Head of caudate nucleus (tissue), 42 donors: ENCODE measurements around the gene ECM1.
A peak's percentile ranks its signal among the peaks of the same experiment; 100 is the strongest.

Source experiments
- DNase-seq, 42 donors: peaks; one replicate each; pipeline versions ENCODE4 v3.0.0 to v3.0.0-alpha.2; 2020 to 2021; ENCODE audit warnings: mixed read lengths in 7 of 42
- intact Hi-C: fragments of 100-400 bp; cut with DNase I; formaldehyde crosslinking; loops from one replicate; pipeline ENCODE4 v1.15.0; 2022

The ECM1 gene

DNA sequence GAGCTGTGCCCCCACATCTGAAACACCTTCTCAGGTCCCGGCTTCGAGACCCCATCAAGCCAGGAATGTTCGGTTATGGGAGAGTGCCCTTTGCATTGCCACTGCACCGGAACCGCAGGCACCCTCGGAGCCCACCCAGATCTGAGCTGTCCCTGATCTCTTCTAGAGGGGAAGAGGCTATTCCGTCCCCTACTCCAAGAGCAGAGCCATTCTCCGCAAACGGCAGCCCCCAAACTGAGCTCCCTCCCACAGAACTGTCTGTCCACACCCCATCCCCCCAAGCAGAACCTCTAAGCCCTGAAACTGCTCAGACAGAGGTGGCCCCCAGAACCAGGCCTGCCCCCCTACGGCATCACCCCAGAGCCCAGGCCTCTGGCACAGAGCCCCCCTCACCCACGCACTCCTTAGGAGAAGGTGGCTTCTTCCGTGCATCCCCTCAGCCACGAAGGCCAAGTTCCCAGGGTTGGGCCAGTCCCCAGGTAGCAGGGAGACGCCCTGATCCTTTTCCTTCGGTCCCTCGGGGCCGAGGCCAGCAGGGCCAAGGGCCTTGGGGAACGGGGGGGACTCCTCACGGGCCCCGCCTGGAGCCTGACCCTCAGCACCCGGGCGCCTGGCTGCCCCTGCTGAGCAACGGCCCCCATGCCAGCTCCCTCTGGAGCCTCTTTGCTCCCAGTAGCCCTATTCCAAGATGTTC lies 45.6 kb downstream of the ECM1 start:
- intact Hi-C loops = no loop called here
- no peak for DNase-seq

DNA sequence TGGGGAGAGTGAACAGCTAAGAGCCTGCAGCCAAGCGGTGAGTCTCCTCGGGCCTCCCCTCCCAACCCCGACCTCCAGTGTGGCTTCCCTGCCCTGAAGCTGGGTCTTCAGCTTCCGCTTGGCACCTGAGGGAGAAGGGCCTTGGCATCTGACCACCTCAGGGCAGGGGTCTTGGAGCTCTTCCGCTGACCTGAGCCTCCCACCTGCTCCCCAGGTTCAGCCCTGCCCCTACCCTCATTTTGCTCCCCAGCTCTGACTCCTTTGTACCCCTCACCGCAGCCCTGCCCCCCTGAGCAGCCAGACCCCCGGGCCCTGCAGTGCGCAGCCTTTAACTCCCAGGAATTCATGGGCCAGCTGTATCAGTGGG lies 46.2 kb downstream of the ECM1 start:
- intact Hi-C loops = no loop called here
- no peak for DNase-seq

DNA sequence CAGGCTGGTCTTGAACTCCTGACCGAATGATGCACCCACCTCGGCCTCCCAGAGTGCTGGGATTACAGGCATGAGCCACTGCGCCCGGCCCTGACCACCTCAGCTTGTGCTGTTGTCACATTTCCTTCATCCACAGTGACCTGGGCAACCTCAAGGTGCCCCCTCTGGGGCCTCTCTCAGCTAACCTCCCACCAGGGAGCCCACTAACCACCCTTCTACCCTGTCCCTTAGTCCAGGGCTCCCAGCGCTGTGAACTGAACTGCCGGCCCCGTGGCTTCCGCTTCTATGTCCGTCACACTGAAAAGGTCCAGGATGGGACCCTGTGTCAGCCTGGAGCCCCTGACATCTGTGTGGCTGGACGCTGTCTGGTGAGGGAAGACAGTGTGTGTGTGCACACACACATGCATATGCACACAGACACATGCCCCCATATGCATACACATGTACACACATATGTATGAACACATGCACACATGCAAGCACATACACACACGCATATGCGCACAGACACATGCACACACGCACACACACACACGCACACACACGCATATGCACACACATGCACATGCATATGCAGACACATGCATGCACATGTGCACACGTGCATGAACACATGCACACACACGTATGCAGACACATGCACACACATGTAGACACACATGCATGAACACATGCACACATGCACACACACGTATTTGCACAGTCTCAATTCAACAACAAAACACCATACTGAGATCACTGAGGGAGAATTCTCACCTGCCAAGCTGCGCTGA lies 47.5 kb downstream of the ECM1 start:
- no peak for DNase-seq
- intact Hi-C loops = no loop called here

DNA sequence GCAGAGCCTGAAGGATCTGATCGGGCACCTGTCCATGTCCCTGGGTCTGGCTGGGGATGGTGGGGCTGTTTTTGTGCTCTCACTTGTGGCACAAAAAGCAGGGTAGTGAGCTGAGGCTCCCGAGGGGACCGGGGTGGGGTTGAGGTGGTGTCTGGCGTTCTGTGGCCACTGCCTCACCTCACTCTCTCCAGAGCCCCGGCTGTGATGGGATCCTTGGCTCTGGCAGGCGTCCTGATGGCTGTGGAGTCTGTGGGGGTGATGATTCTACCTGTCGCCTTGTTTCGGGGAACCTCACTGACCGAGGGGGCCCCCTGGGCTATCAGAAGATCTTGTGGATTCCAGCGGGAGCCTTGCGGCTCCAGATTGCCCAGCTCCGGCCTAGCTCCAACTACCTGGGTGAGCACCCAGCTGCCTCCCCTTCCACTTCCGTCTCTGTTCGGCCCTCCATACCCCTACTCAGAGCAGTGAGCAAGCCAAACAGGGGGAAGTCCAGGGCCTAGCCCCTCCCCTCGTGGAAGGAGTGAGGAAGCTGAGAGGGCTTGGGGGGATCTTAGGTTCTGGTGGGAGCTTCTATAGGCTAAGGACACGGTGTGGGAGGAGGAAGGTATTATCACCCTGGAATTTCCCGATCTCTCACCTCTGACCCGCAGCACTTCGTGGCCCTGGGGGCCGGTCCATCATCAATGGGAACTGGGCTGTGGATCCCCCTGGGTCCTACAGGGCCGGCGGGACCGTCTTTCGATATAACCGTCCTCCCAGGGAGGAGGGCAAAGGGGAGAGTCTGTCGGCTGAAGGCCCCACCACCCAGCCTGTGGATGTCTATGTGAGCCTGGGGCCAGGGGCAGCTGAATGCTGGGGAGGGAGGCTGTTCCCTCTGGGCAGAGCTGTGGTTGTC lies 48.3 kb downstream of the ECM1 start:
- intact Hi-C loops = no loop called here

DNA sequence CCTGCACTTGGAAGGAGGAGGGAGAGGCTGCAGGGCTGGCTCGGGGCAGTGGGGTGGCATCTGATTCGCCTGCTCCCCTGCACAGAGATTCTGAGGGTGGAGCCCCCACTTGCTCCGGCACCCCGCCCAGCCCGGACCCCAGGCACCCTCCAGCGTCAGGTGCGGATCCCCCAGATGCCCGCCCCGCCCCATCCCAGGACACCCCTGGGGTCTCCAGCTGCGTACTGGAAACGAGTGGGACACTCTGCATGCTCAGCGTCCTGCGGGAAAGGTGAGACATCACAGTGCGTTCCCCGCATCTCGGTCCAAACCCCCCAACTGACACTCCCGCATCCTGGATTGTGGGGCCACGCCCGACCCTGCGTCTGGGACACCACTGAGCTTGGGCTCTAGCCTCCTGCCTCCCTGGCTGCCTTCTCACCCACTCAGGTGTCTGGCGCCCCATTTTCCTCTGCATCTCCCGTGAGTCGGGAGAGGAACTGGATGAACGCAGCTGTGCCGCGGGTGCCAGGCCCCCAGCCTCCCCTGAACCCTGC lies 49.2 kb downstream of the ECM1 start:
- DNase-seq = no peak
- intact Hi-C loops = no loop called here

More for the DNA sequence above, 48.3 kb downstream of the ECM1 start:
- no peak for DNase-seq

DNA sequence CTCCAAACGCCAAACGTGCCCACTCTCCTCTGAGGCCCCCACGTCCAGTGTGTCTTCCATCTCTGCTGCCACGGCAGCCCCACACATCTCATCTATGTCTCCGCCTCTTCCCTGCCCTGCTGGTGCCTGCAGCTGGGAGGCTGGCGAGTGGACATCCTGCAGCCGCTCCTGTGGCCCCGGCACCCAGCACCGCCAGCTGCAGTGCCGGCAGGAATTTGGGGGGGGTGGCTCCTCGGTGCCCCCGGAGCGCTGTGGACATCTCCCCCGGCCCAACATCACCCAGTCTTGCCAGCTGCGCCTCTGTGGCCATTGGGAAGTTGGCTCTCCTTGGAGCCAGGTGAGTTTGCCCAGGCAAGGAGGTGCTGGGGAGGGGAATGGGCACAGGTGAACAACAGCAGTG lies 49.9 kb downstream of the ECM1 start:
- intact Hi-C loops = no loop called here
- no peak for DNase-seq

DNA sequence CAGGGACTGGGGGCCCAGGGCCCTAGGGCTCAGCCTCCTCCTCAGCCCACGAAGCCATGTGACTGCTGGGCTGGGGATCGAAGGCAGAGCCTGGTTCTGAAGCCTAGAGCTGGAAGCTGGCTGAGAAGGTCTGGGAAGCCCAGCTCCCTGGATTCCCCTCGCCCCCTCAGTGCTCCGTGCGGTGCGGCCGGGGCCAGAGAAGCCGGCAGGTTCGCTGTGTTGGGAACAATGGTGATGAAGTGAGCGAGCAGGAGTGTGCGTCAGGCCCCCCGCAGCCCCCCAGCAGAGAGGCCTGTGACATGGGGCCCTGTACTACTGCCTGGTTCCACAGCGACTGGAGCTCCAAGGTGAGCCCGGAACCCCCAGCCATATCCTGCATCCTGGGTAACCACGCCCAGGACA lies 50.4 kb downstream of the ECM1 start:
- DNase-seq = no peak
- intact Hi-C loops = no loop called here

DNA sequence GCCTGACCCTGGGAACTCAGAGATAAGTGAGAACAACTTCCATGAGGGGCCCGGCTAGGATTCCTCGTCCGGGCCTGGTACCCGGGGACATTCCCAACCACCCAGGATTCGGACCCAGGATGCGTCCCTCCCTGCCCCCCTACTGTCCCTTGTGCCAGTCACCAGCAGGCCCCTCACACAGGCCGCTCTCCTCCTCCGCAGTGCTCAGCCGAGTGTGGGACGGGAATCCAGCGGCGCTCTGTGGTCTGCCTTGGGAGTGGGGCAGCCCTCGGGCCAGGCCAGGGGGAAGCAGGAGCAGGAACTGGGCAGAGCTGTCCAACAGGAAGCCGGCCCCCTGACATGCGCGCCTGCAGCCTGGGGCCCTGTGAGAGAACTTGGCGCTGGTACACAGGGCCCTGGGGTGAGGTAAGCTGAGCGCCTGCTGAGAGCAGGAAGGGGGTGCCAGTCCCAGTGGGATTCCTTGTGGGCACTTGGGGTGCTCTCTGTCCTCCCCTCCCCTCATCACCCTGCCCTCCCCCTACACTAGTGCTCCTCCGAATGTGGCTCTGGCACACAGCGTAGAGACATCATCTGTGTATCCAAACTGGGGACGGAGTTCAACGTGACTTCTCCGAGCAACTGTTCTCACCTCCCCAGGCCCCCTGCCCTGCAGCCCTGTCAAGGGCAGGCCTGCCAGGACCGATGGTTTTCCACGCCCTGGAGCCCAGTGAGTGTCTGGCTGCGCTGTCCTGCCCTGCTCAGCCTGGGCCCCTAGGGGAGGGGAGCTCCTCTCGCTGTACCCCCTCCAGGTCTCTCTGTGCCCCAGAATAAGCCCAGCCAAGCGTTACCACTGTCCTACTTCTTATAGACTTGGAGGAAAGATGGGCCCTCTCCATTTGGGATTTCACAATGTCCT lies 51.1 kb downstream of the ECM1 start:
- DNase-seq = peak in 23 of 42 donors; percentile 15 to 69 (median 45)
- intact Hi-C loops = no loop called here

DNA sequence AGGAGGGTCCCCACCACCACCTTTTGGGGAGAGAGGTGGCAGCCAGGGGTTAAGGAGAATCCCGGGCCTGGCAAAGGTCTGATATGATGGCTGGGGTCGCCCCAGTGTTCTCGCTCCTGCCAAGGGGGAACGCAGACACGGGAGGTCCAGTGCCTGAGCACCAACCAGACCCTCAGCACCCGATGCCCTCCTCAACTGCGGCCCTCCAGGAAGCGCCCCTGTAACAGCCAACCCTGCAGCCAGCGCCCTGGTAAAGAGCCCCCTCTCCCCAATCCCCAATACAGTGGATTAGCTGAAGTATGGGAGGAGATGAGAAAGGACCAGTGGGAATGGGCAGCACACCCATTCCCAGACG lies 51.7 kb downstream of the ECM1 start:
- DNase-seq = no peak
- intact Hi-C loops = loop anchor here (5.0 kb wide), 1 partner anchor 68 kb away; the partner anchor contains the start of gene ENSA

DNA sequence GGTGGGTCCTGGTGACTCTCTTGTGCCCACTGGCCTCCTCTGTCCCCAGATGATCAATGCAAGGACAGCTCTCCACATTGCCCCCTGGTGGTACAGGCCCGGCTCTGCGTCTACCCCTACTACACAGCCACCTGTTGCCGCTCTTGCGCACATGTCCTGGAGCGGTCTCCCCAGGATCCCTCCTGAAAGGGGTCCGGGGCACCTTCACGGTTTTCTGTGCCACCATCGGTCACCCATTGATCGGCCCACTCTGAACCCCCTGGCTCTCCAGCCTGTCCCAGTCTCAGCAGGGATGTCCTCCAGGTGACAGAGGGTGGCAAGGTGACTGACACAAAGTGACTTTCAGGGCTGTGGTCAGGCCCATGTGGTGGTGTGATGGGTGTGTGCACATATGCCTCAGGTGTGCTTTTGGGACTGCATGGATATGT lies 52.1 kb downstream of the ECM1 start:
- DNase-seq = peak; percentile 41 to 87 (median 69)
- intact Hi-C loops = loop anchor here (5.0 kb wide), 1 partner anchor 67 kb away; the partner anchor contains the start of gene ENSA

DNA sequence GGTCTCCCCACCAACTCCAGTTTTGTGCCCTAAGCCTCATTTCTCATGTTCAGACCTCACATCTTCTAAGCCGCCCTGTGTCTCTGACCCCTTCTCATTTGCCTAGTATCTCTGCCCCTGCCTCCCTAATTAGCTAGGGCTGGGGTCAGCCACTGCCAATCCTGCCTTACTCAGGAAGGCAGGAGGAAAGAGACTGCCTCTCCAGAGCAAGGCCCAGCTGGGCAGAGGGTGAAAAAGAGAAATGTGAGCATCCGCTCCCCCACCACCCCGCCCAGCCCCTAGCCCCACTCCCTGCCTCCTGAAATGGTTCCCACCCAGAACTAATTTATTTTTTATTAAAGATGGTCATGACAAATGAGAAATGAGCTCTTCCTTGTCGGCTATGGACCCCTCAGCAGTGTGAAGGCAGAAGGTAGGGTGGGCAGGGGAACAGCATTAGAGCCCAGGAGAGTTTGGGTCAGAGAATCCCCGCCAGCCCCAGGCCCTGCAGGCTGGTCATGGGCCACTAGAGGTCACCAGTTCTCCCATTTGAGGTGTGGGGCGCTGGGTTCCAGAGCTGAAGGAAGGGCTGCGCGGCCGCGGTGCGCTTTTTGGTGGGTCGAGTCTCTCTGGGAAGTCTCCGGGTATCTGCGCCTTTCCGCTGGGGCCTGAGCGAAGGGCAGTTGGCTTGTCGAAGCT lies 52.8 kb downstream of the ECM1 start:
- intact Hi-C loops = loop anchor here (1.0 to 5.0 kb wide), 2 partner anchors 18 to 67 kb away; partner anchors contain the start of gene ENSA
- DNase-seq = peak; percentile 61 to 92 (median 82)

DNA sequence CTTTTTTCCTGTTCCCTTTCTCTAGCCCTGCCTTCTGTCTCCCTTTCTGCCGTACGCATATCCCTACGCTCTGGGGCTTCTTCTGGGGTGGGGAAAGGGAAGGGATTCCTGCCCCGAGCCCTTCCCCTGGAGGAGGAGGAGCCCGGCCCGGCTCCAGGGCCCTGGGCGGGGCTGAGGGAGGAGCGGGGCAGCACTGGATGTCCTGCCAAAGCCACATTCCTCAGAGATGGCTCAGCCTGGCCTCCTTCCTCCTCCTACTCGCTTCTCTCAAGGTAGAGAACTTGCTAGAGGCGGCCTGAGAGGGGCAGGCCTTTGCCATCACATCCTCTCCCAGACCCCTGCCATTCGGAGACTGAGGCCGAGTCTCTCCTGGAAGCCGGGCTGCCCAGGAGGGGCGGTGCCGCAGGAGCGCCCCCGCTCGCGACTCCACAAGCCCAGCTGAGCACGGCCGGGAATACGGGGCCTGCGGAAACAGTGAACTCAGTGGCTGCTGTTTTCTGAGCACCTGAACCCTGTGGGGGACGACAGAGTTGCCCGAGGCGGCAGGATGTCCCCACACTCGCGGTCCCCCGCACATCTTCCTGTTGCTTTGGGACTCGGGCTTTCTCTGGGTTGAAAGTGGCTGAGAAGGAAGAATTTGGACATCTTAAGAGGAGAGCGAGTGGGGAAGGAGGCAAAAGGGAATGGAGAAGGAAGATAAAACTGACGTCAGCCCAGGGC lies 53.5 kb downstream of the ECM1 start:
- intact Hi-C loops = loop anchor here (1.0 to 5.0 kb wide), 2 partner anchors 17 to 66 kb away; partner anchors contain the start of gene ENSA
- peak; percentile 60 to 95 (median 84) for DNase-seq

DNA sequence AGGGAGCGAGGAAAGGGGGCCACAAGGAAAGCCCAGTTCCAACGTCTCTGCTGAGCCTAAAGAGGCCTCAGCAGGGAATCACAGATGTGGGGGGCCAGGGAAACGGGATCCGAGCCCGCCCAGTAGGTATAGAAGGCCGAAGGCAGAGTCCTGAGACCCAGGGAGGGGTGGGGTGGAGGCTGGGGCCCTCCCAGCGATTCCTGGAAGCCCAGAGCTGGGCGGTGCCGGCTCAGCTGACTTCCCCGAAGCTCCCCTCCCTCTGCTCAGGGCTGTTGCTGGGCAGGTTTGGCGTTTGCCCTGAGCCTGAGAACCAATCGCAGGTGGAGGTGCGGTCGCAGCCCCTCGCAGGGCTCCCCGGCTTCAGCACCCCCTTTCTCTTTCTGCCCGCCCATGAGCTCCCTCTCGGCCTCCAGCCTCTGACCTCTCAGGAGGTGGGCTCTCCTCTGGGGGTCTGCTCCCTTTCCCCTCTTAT lies 54.1 kb downstream of the ECM1 start:
- peak; percentile 51 to 90 (median 76) for DNase-seq
- intact Hi-C loops = loop anchor here (1.0 to 5.0 kb wide), 2 partner anchors 16 to 65 kb away; partner anchors contain the start of gene ENSA

DNA sequence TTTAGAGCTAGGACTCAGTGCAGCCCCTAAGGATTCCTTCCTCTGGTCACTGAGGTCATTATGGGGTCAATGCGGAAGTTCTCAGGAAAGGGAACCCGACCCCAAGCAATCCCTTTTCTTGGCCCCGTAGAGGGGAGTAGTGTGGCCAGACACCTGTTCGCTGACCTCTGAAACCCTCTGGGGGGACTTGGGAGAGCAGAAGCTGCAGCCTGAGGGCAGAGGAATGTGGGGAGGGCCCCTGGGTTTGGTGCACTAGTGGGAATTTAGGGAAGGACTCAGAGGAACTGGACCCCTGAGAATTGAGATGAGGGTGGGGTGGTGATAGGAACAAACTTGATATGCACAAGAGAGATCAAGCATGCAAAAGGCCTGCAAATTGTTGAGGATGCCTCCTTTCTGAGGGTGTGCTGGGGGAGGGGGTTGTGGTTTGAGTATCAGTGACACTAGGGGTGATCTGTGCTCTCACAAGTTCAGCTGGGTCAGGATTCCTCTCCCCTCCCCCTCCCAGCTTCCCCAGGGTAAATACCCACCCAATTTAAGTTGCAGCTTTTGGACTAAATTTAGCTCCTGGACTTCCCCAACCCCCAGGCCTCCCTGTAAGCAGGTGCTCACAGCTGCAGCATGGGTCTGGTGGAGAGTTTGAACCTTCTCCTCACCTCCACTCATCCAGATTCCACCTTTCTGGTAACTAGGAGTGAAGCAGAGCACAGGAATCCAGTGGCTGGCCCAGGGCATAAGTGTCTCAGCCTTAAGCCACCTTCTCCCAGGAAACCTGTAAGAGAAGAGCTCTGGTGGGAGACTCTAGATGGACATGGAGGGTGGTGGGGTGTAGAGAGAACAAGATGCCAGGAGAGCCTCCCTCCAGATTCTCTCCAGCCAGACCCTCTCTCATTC lies 54.8 kb downstream of the ECM1 start:
- intact Hi-C loops = loop anchor here (5.0 kb wide), 1 partner anchor 65 kb away; the partner anchor contains the start of gene ENSA
- DNase-seq = peak in 1 of 42 donors; percentile 28
